HFF-Myc (cell line): ENCODE measurements around the gene GCC1.

Source experiments
- DNase-seq: peaks from one replicate; pipeline ENCODE4 v3.0.0-alpha.2; 2011; ENCODE audit warnings: low read depth; ENCODE audit errors: extremely low read depth
- H3K4me3 ChIP-seq: replicated peaks from 2 replicates; pipeline ENCODE4 v1.5.1; 2011; ENCODE audit warnings: low read depth, mild to moderate bottlenecking, control low read depth, low read length
- TF ChIP-seq, protein P1 (sequence below): IDR thresholded peaks from 2 replicates; pipeline ENCODE4 v1.5.1; 2012; ENCODE audit warnings: mild to moderate bottlenecking, low read depth, low read length, control low read depth; ENCODE audit errors: missing control alignments

Gene GCC1

DNA sequence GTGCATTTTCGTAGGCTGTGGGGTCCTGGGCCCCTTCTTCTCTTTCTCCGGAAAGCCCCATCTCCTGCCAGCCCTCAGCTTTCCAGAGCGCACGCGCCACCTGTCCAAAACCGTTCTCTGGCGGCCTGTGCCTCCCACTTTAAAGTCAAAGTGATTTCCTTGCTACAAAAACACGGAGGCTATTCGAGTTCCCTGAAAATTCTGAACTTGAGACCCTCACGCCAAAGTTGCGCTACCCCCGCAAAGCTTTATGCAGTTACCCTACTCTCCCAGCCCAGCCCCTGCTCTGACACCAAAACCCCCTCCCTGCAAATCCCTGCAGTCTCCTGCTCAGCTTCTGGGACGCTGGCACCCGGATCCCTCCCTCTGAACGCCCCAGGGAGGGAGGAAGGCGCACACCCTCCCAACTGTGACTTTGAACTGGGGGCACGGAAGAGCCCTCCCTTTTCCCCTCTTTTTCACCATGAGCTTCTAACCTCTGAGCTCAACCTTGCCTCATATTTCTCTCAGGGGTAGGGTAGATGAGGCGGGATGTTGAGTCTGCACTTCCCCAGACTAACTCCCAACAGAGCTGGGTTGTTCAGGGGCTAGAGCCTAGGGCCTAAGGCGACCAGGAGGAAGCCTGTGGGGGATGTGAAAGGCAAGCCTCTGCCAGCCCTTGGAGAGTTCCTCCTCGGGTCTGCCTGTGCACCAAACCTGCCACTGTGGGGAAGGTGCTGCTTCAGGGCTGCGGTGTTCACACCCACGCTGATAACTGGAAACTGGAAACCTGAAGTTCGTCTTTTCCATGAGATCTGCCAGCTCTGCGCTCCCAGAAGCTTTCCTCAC, 35.2 kb upstream of the GCC1 start:
- no peak overlapping the region for H3K4me3 ChIP-seq
- TF ChIP-seq, protein P1, sequence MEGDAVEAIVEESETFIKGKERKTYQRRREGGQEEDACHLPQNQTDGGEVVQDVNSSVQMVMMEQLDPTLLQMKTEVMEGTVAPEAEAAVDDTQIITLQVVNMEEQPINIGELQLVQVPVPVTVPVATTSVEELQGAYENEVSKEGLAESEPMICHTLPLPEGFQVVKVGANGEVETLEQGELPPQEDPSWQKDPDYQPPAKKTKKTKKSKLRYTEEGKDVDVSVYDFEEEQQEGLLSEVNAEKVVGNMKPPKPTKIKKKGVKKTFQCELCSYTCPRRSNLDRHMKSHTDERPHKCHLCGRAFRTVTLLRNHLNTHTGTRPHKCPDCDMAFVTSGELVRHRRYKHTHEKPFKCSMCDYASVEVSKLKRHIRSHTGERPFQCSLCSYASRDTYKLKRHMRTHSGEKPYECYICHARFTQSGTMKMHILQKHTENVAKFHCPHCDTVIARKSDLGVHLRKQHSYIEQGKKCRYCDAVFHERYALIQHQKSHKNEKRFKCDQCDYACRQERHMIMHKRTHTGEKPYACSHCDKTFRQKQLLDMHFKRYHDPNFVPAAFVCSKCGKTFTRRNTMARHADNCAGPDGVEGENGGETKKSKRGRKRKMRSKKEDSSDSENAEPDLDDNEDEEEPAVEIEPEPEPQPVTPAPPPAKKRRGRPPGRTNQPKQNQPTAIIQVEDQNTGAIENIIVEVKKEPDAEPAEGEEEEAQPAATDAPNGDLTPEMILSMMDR: no peak
- no peak for DNase-seq

DNA sequence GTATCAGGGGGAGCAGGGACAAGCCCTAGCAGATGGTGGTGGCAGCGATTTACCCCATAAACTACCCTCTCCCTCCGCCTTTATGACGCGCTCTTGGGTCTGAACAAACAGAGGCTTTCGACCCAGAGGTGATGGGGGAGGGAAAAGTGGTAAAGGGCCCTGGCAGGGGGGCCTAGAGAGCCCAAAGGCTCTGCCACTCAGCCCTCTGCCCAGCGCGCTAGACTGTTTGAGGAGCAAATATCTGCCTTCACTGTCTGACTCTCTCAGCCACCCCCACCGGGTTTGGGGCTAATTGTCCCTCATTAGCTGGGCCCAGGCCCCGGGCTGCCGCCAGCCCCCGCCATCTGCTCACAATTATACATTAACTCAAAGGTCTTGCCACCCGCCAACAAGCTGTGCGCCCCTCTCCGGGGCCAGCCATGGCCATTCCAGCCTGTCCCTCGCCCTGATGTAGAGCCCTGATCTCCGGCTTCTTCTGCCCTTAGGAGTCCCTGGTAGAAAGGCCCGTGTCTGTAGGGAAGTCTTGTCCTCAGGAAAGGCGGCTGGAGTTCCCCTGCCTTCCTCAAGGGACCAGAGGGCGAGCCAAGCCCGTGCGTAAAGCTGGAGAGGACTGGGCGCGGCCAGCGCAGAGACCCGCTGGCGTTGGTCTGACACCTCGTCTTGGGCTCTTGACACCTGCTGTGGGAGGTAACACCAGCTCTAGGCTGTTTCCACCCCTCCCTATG, 34.4 kb upstream of the GCC1 start:
- no peak for DNase-seq
- TF ChIP-seq, protein P1: no peak
- H3K4me3 ChIP-seq: no peak overlapping the region

DNA sequence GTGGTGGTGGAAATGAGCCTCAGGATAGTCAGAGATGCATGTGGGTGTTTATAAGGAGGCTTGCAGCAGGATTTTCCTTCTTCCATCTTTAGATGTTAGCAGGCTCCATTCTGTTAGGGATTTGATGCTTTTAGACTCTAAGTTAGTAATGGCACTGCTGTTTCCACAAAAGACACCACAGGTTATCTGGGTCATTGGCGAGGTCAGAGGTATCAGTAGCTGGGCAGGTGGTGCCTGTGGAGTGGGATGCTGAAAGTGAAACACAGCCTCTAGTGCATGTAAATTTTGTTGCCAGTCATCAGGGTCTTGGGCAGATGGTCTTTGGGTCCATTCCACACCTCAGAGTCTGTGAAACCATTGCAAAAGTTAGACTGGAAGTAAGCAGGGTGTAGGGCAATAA, 33.4 kb upstream of the GCC1 start:
- TF ChIP-seq, protein P1: no peak
- DNase-seq: no peak

DNA sequence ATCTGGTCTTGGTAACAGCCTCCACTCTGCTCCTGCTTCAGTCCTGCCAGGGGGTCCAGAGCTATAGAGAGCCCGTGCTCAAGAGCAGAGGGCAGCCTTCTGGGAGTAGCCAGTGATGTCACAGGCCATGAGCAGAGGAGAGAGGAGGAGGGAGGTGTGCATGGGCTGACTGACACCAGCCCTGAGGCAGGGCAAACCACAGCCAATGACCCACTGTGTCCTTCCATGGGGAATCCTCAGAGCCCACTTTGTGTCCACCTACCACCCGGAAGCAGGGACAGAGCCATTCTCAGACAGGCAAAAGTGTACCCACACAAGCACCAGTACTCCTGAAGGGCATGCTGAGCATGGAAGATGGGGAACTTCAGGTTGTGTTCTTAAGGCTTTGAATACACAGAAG, 32.6 kb upstream of the GCC1 start, which contains the start of gene PAX4:
TSS of gene PAX4 (minus strand) at position 101 of the 400 bp plus-strand sequence. CDS start 2,214 bp downstream, outside the sequence.
- no peak within 1 kb of the TSS for H3K4me3 ChIP-seq
- TF ChIP-seq, protein P1: no peak
- no peak for DNase-seq

More for the DNA sequence above, 33.4 kb upstream of the GCC1 start:
- H3K4me3 ChIP-seq: no peak overlapping the region

DNA sequence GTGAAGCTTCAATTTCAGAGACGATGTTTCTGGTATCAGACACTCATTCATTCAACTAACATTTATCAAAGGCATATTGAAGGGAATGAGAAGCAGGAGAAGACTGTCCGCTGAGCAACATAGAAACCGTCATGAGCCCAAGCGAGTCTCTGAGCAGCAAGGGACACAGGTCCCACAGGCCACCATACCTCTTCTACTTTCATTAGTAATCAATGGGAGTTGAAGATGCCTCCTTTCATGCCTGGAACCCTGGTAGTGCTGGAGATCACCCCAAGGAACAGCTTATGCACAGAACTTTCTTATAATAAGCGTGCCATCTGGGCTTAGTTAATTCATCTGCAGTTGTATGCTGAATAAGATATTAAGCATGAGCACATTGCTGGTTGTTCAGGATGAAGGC, 31.3 kb upstream of the GCC1 start:
- TF ChIP-seq, protein P1: no peak
- H3K4me3 ChIP-seq: no peak overlapping the region
- no peak for DNase-seq

DNA sequence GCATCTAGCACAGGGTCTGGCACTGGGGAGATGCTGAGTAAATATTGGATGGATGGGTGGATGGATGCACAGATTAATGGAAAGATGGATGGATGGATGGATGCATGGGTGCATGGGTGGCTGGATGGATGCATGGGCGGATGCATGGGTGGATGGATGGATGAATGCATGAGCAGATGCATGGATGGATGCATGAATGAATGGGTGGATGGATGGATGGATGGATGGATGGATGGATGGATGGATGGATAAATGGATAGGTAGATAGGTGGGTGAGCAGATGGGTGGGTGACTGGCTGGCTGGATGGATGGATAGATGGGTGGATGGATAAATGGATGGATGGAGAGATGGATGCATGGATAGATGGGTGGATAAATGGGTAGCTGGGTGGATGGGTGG, 26.9 kb upstream of the GCC1 start:
- TF ChIP-seq, protein P1: no peak

More for the DNA sequence above, 26.9 kb upstream of the GCC1 start:
- no peak for DNase-seq
- H3K4me3 ChIP-seq: no peak overlapping the region
